Limb (tissue), 2 donors: ENCODE results near the gene TRIM29.
A peak's percentile ranks its signal among the peaks of the same experiment; 100 is the strongest.
"Not testable (repeated sequence)": the region's sequence is repeated elsewhere in the genome, so short reads cannot be mapped to it uniquely, and the experiment has no call there.

ENCODE experiments used
- DNase-seq, 2 donors: peaks; one replicate each; pipeline ENCODE4 v3.0.0-alpha.2; 2016; ENCODE audit errors: extremely low spot score in 2 of 2

Gene TRIM29

GRCh38 chr11:120172054-120172911 is 34.4 kb upstream of the TRIM29 start:
- peak; percentile 71 to 80 for DNase-seq

GRCh38 chr11:120170741-120171261 is 32.9 kb upstream of the TRIM29 start:
- DNase-seq = no peak

- peak in 1 of 2 donors; percentile 41 for DNase-seq
Measured at GRCh38 chr11:120169981-120170698, 32.2 kb upstream of the TRIM29 start.

- peak; percentile 68 to 90 for DNase-seq
Measured at GRCh38 chr11:120168960-120169681, 31.2 kb upstream of the TRIM29 start.

GRCh38 chr11:120168108-120168959 is 30.4 kb upstream of the TRIM29 start:
- DNase-seq = no peak

- no peak for DNase-seq
Measured at GRCh38 chr11:120167659-120168058, 29.7 kb upstream of the TRIM29 start.

- DNase-seq = no peak
Measured at GRCh38 chr11:120160436-120160835, 22.5 kb upstream of the TRIM29 start.

- DNase-seq = no peak
Measured at GRCh38 chr11:120153221-120153620, 15.3 kb upstream of the TRIM29 start.

- DNase-seq = no peak
Measured at GRCh38 chr11:120151536-120151935, 13.6 kb upstream of the TRIM29 start.

GRCh38 chr11:120149246-120149645 is 11.3 kb upstream of the TRIM29 start:
- no peak for DNase-seq

GRCh38 chr11:120147950-120148270 is 10.0 kb upstream of the TRIM29 start:
- no peak for DNase-seq

- DNase-seq = peak in 1 of 2 donors; percentile 21
Measured at GRCh38 chr11:120147094-120147949, 9.4 kb upstream of the TRIM29 start.

- peak in 1 of 2 donors; percentile 14 for DNase-seq
Measured at GRCh38 chr11:120146413-120147093, 8.6 kb upstream of the TRIM29 start.

GRCh38 chr11:120144501-120144900 is 6.6 kb upstream of the TRIM29 start:
- no peak for DNase-seq

GRCh38 chr11:120143472-120143871 is 5.6 kb upstream of the TRIM29 start:
- DNase-seq = not testable (repeated sequence)

GRCh38 chr11:120142441-120143100 is 4.7 kb upstream of the TRIM29 start:
- DNase-seq = no peak

GRCh38 chr11:120141768-120142423 is 4.0 kb upstream of the TRIM29 start:
- DNase-seq = no peak

GRCh38 chr11:120141113-120141767 is 3.3 kb upstream of the TRIM29 start:
- no peak for DNase-seq
